Psoas muscle (tissue), 8 donors: ENCODE measurements around the gene NATD1. TPM values are rescaled to one million over a fixed set of nuclear protein-coding genes. Genes with fewer than 3 reads are reported as not detected.
"Not testable (repeated sequence)": the region's sequence is repeated elsewhere in the genome, so short reads cannot be mapped to it uniquely, and the experiment has no call there.

Source experiments
- ATAC-seq, 4 donors: fragments of 200-7000 bp; cut with Tn5 transposase; one replicate each; pipeline ENCODE4 v1.9.1; 2020; ENCODE audit warnings: moderate library complexity in 3 of 4, mild to moderate bottlenecking in 2 of 4
- DNase-seq, 2 donors: peaks; one replicate each; pipeline ENCODE4 v3.0.0-alpha.2; 2020
- H3K27ac ChIP-seq: fragments of 200-600 bp; one replicate; pipeline ENCODE4 v1.8.0; 2022
- H3K27me3 ChIP-seq, 3 donors: fragments of 200-600 bp in 1 of 3; one replicate each; pipeline versions ENCODE4 v1.6.1 to v1.8.0; 2013 to 2022; ENCODE audit warnings: low read length in 2 of 3, mild to moderate bottlenecking in 2 of 3, moderate library complexity in 1 of 3; ENCODE audit not compliant: insufficient read depth in 3 of 3
- H3K36me3 ChIP-seq, 2 donors: fragments of 200-600 bp in 1 of 2; one replicate each; pipeline versions ENCODE4 v1.6.1 to v1.8.0; 2013 to 2022; ENCODE audit warnings: low read depth in 1 of 2, mild to moderate bottlenecking in 1 of 2, moderate library complexity in 1 of 2; ENCODE audit not compliant: insufficient read depth in 1 of 2
- H3K4me1 ChIP-seq: fragments of 200-600 bp; one replicate; pipeline ENCODE4 v1.8.0; 2022
- H3K4me3 ChIP-seq: fragments of 200-600 bp; one replicate; pipeline ENCODE4 v1.8.0; 2022; ENCODE audit warnings: mild to moderate bottlenecking
- H3K9me3 ChIP-seq: fragments of 200-600 bp; one replicate; pipeline ENCODE4 v1.8.0; 2022
- WGBS, 3 donors: extraction: QIAGEN DNeasy Blood & Tissue Kit; methylation state at CpG; one replicate each; pipeline versions ENCODE4 v1.1.6 to v1.1.7; 2013; 5-methylcytosine and 5-hydroxymethylcytosine counted together
- intact Hi-C, 2 donors: fragments of 100-400 bp; cut with DNase I; formaldehyde crosslinking; loops; one replicate each; pipeline versions ENCODE4 v1.11.0 to v1.14.2; 2022
- polyA plus RNA-seq, 3 donors: library from polyadenylated mRNA; stranded (reverse); fragments of 200-250 nt; gene quantifications; one replicate each; pipeline ENCODE4 v1.2.3, GENCODE V29; 2013
- total RNA-seq, 4 donors: library from RNA; stranded (reverse); fragmentation: NEBNext Ultra II Directional in 2 of 4; extraction: Animal tissue kit (Norgen Biotek cat#: 25700) in 2 of 4; gene quantifications; one replicate each; pipeline versions ENCODE4 v1.2.1 to v1.2.4, GENCODE V29; 2021 to 2023
- TF ChIP-seq, protein P1 (sequence below): fragments of 200-600 bp; IDR thresholded peaks from one replicate; pipeline ENCODE4 v1.8.0; 2022; ENCODE audit warnings: antibody characterized with exemption
- donor health status: healthy with polysubstance abuse.
- donor health status: DM: no; HTN: no; CAD: no; lungs with moderate emphysema.
- donor health status: Bipolar disorder and iron deficiency.
- donor health status: healthy.
- donor health status: DM: yes; HTN: yes; CAD: no.
- donor health status: DM: no; HTN: no; CAD: no.
- donor health status: DM: no; HTN: no; CAD: no.
- donor health status: DM: yes; HTN: yes; CAD: no.

Gene NATD1
- total and polyA plus RNA-seq, 7 donors = 4.7 to 48.0 (median 21.6) TPM

DNA sequence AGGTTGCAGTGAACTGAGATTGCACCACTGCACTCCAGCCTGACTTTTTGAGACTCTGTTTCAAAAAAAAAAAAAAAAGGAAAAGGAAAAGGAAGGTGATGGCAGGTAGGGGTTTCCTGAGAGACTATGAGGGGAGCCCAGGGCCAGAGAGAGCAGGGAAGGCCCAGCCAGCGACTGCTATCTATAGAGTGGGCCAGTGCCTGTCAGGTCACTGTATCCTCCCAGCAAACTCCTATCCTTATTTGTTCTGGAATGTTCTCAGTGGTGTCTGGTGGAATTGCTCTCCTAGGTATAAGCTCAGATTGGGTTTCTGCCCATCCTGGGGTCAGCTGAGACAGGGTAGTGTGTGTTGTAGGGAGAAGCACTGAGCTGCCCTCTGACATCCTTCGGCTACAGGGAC, 24.4 kb downstream of the NATD1 start:
- no peak for DNase-seq
- TF ChIP-seq, protein P1, sequence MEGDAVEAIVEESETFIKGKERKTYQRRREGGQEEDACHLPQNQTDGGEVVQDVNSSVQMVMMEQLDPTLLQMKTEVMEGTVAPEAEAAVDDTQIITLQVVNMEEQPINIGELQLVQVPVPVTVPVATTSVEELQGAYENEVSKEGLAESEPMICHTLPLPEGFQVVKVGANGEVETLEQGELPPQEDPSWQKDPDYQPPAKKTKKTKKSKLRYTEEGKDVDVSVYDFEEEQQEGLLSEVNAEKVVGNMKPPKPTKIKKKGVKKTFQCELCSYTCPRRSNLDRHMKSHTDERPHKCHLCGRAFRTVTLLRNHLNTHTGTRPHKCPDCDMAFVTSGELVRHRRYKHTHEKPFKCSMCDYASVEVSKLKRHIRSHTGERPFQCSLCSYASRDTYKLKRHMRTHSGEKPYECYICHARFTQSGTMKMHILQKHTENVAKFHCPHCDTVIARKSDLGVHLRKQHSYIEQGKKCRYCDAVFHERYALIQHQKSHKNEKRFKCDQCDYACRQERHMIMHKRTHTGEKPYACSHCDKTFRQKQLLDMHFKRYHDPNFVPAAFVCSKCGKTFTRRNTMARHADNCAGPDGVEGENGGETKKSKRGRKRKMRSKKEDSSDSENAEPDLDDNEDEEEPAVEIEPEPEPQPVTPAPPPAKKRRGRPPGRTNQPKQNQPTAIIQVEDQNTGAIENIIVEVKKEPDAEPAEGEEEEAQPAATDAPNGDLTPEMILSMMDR = no peak
- Histone ChIP-seq H3K36me3 (no peaks in the 10 kb centered on the region), H3K4me1 (peaks cover 16% of the 10 kb centered on the region), H3K27me3 (no peaks in the 10 kb centered on the region), H3K27ac (peak overlapping the region; percentile 46), H3K9me3 (no peaks in the 10 kb centered on the region), H3K4me3 (no peak overlapping the region)
- peak; percentile 56 to 72 (median 68) for ATAC-seq
- intact Hi-C loops = no loop called here
- WGBS, 3 donors = 28 to 55% (median 42%) methylated on average over 2 of the region's 2 CpGs

DNA sequence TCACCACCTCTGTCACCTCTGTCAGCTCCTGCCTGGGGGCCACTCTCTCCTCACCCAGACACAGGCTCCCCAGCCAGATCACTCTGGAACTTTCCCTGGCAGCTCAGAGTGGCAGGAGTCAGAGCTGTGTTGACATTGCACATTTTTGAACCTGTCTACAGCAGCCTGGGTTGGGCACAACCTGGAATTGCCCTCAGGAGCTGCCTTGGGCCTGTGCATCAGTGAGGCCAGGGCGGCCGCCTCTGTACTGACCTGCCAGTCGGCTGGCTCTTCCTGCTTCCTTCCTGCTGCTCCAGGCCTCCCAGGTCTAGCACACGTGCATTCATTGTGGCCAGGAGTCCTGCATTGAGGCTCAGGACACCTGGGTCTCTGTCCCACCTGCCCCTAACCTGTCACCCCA, 25.1 kb downstream of the NATD1 start:
- intact Hi-C loops = no loop called here
- H3K27ac ChIP-seq = peak overlapping the region; percentile 46

DNA sequence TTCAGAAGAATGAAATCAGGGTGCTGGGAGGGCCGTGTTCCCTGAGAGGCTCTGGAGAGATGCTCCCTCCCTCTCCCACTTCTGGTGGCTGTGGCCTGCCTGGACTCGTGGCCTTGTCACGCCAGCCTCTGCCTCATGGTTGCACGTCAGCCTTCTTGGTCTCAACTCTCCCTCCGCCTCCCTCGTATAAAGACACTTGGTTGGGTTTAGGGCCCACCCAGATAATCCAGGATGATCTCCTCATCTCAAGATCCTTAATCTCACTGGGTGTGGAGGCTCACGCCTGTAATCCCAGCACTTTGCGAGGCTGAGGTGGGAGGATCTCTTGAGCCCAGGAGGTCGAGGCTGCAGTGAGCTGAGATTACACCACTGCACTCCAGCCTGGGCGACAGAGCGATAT, 25.9 kb downstream of the NATD1 start:
- H3K9me3 ChIP-seq, DNase-seq, H3K27ac ChIP-seq, H3K36me3 ChIP-seq, ATAC-seq, H3K4me3 ChIP-seq, intact Hi-C loops, H3K27me3 ChIP-seq: not testable (repeated sequence)
- WGBS, 3 donors = 86 to 88% (median 87%) methylated on average over 11 of the region's 11 CpGs
- peaks cover 16% of the 10 kb centered on the region for H3K4me1 ChIP-seq

More for the DNA sequence above, 25.1 kb downstream of the NATD1 start:
- Histone ChIP-seq H3K4me3 (no peak overlapping the region), H3K27me3 (no peaks in the 10 kb centered on the region), H3K9me3 (no peaks in the 10 kb centered on the region), H3K36me3 (no peaks in the 10 kb centered on the region), H3K4me1 (peaks cover 16% of the 10 kb centered on the region)
- whole genome bisulfite sequencing, 3 donors = 67 to 78% (median 71%) methylated on average over 4 of the region's 4 CpGs
- no peak for DNase-seq
- TF ChIP-seq, protein P1 = no peak
- ATAC-seq = peak; percentile 21 to 43 (median 32)

DNA sequence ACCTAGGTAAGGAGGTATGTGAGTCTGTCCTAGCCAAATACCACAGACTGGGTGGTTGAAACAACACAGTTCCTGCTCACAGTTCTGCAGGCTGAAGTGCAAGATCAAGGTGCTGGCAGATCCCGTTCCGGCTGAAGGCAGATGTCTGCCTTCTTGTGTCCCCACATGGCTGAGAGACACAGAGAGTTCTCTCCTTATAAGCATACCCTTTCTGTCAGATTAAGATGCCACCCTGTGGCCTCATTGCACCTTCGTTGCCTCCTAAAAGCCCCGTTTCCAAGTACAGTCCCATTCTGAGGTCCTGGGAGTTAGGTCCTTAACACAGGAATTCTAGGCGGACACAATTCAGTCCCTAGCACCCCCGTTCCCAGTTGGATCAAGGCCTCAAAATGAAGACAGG, 30.1 kb downstream of the NATD1 start:
- intact Hi-C loops = no loop called here
- Histone ChIP-seq H3K9me3 (no peaks in the 10 kb centered on the region), H3K4me1 (peaks cover 9% of the 10 kb centered on the region), H3K27me3 (no peaks in the 10 kb centered on the region), H3K27ac (no peak overlapping the region), H3K4me3 (no peak overlapping the region), H3K36me3 (peaks cover 0 to 17% of the 10 kb centered on the region in 2 donors)
- WGBS, 3 donors = 63 to 89% (median 70%) methylated on average over 6 of the region's 6 CpGs
- DNase-seq (no peak), ATAC-seq (peak in 3 of 4 donors; percentile 33 to 72 (median 53))
- TF ChIP-seq, protein P1 = no peak

DNA sequence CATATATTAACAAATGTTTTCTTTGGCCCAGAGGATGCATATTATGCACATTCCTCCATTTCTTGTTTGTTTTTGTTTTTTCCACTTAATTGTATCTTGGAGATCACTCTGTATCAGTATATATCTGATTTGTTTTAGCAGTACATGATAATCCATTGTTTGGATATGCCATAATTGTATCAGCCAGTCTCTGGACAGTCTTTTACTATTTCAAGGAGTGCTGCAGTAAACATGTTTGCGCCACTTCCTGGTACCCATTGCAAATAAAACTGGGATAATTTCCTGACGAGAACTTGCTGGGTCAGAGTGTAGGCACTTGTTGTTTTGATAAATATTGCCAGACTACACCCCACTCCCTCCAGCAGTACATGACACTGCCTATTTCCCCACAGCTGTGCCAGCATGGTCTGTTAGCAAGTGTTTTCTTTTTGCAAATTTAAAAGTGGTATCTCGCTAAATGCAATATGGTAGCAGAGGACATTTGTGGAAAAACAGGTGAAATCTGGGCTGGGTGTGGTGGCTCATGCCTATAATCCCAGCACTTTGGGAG, 34.3 kb downstream of the NATD1 start:
- TF ChIP-seq, protein P1 = no peak
- intact Hi-C loops = no loop called here
- no peaks in the 10 kb centered on the region for H3K9me3 ChIP-seq

More for the DNA sequence above, 34.3 kb downstream of the NATD1 start:
- ATAC-seq (no peak), DNase-seq (no peak)
- Histone ChIP-seq H3K36me3 (peaks cover 0 to 24% of the 10 kb centered on the region in 2 donors), H3K4me3 (no peak overlapping the region), H3K27me3 (no peaks in the 10 kb centered on the region), H3K27ac (no peak overlapping the region), H3K4me1 (peaks cover 27% of the 10 kb centered on the region)
- WGBS, 3 donors = 81 to 91% (median 87%) methylated on average over 3 of the region's 3 CpGs
